Esophagus muscularis mucosa (tissue), 4 donors: ENCODE data around the gene CD33. TPM values are rescaled to one million over a fixed set of nuclear protein-coding genes. Genes with fewer than 3 reads are reported as not detected.

ENCODE experiments used
- DNase-seq: peaks from one replicate; pipeline ENCODE4 v3.0.0-alpha.2; 2017; ENCODE audit errors: extremely low spot score
- H3K27ac ChIP-seq, 4 donors: fragments of 200-600 bp; sonication (generic); replicated peaks in 1 of 4; 1 replicate in 3 of 4; 2 replicates in 1 of 4; pipeline ENCODE4 v1.5.1; 2016 to 2019; ENCODE audit warnings: mild to moderate bottlenecking in 1 of 4
- H3K27me3 ChIP-seq, 4 donors: fragments of 200-600 bp; sonication (generic); one replicate each; pipeline versions ENCODE4 v1.5.1 to v1.6.0; 2016 to 2019
- H3K36me3 ChIP-seq, 4 donors: fragments of 200-600 bp; sonication (generic); one replicate each; pipeline ENCODE4 v1.5.1; 2016 to 2019
- H3K4me1 ChIP-seq, 4 donors: fragments of 200-600 bp; sonication (generic); one replicate each; pipeline ENCODE4 v1.5.1; 2016 to 2019
- H3K4me3 ChIP-seq, 4 donors: fragments of 200-600 bp; sonication (generic); 1 replicate in 2 of 4; 2 replicates in 2 of 4; pipeline ENCODE4 v1.5.1; 2016 to 2019; ENCODE audit warnings: mild to moderate bottlenecking in 4 of 4, moderate library complexity in 1 of 4
- H3K9me3 ChIP-seq, 4 donors: fragments of 200-600 bp; sonication (generic); 1 replicate in 3 of 4; 2 replicates in 1 of 4; pipeline ENCODE4 v1.5.1; 2016 to 2019
- EP300 ChIP-seq: sonication (generic); formaldehyde crosslinking; IDR thresholded peaks from one replicate; pipeline ENCODE4 v1.6.1; 2017; ENCODE audit warnings: antibody characterized with exemption
- POLR2A ChIP-seq: fragments of 450-650 bp; IDR thresholded peaks from one replicate; pipeline ENCODE4 v1.6.1; 2017; ENCODE audit warnings: antibody characterized with exemption, moderate library complexity, mild to moderate bottlenecking, low read depth
- POLR2AphosphoS5 ChIP-seq, 2 donors: sonication (generic); formaldehyde crosslinking; IDR thresholded peaks; one replicate each; pipeline ENCODE4 v1.6.1; 2017; ENCODE audit warnings: antibody characterized with exemption in 2 of 2
- WGBS: methylation state at CpG from one replicate; pipeline ENCODE4 v1.1.5; 2018; 5-methylcytosine and 5-hydroxymethylcytosine counted together
- intact Hi-C: fragments of 100-400 bp; cut with DNase I; formaldehyde crosslinking; loops from one replicate; pipeline ENCODE4 v1.15.1; 2023
- small RNA-seq, 3 donors: library from RNA; depleted of rRNA; stranded (forward); fragments of <200 nt; gene quantifications; one replicate each; pipeline ENCODE3, GENCODE V24; 2016
- total RNA-seq, 4 donors: library from RNA; depleted of rRNA; stranded (reverse); fragments of >200 nt; gene quantifications; one replicate each; pipeline versions ENCODE4 v1.1.0 to v1.2.1, GENCODE V29; 2016
- TF ChIP-seq, protein P1 (sequence below), 3 experiments: fragments of 200-600 bp in 2 of 3; fragments of 450-650 bp in 1 of 3; sonication (generic) in 2 of 3; IDR thresholded peaks; one replicate each; pipeline ENCODE4 v1.5.1; 2017 to 2019; ENCODE audit warnings: antibody characterized with exemption in 3 of 3, mild to moderate bottlenecking in 2 of 3, moderate library complexity in 1 of 3

The CD33 gene
- total RNA-seq, 4 donors from 2014 or later = 3.0 to 9.9 (median 5.5) TPM

- no peak for TF ChIP-seq POLR2AphosphoS5 (IDR thresholded peaks at IDR 0.05)
- TF ChIP-seq POLR2A = no peak
- TF ChIP-seq EP300 = no peak
- TF ChIP-seq, protein P1, sequence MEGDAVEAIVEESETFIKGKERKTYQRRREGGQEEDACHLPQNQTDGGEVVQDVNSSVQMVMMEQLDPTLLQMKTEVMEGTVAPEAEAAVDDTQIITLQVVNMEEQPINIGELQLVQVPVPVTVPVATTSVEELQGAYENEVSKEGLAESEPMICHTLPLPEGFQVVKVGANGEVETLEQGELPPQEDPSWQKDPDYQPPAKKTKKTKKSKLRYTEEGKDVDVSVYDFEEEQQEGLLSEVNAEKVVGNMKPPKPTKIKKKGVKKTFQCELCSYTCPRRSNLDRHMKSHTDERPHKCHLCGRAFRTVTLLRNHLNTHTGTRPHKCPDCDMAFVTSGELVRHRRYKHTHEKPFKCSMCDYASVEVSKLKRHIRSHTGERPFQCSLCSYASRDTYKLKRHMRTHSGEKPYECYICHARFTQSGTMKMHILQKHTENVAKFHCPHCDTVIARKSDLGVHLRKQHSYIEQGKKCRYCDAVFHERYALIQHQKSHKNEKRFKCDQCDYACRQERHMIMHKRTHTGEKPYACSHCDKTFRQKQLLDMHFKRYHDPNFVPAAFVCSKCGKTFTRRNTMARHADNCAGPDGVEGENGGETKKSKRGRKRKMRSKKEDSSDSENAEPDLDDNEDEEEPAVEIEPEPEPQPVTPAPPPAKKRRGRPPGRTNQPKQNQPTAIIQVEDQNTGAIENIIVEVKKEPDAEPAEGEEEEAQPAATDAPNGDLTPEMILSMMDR (IDR thresholded peaks at IDR 0.05) = no peak
- Histone ChIP-seq H3K9me3 (no peaks in the 10 kb centered on the region), H3K4me3 (no peak overlapping the region), H3K36me3 (no peaks in the 10 kb centered on the region), H3K27me3 (peaks cover 0 to 26% (median 2%) of the 10 kb centered on the region in 4 donors), H3K27ac (no peak overlapping the region), H3K4me1 (no peaks in the 10 kb centered on the region)
- intact Hi-C loops = no loop called here
- no peak for DNase-seq
- WGBS = 77% methylated on average over 8 of the region's 8 CpGs
Measured at GRCh38 chr19:51274049-51274770, 49.3 kb downstream of the CD33 start.

- WGBS = 64% methylated on average over 3 of the region's 3 CpGs
- TF ChIP-seq POLR2AphosphoS5 (IDR thresholded peaks at IDR 0.05) = no peak
- no peak for TF ChIP-seq POLR2A
- TF ChIP-seq, protein P1 (IDR thresholded peaks at IDR 0.05) = no peak
- no peak for TF ChIP-seq EP300
- Histone ChIP-seq H3K36me3 (no peaks in the 10 kb centered on the region), H3K27ac (no peak overlapping the region), H3K4me1 (no peaks in the 10 kb centered on the region), H3K27me3 (peaks cover 0 to 31% (median 0%) of the 10 kb centered on the region in 4 donors), H3K4me3 (no peak overlapping the region), H3K9me3 (peaks cover 0 to 5% (median 0%) of the 10 kb centered on the region in 4 donors)
- DNase-seq = no peak
- intact Hi-C loops = no loop called here
Measured at GRCh38 chr19:51277112-51277511, 52.2 kb downstream of the CD33 start.

DNA sequence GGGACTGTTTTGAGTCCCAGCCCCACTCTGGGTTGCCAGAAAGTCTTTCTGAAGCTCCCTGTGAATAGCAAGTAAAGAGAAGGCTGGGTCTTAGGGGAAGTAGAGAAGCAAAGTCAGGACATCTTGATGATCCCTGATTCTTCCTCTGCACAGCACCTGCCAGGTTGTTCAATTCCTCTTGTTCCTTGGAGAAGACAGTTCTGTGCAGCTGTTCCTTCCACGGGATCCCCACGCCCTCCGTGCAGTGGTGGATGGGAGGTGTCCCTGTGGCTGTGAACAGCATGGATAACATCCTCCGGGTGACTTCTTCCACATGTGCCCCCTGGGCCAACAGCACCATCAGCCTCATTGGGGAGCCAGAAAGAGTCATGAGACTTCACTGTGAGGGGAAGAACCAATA, 57.5 kb downstream of the CD33 start:
- Histone ChIP-seq H3K36me3 (no peaks in the 10 kb centered on the region), H3K4me3 (no peak overlapping the region), H3K4me1 (no peaks in the 10 kb centered on the region), H3K9me3 (peaks cover 0 to 15% (median 5%) of the 10 kb centered on the region in 4 donors), H3K27me3 (peaks cover 0 to 37% (median 0%) of the 10 kb centered on the region in 4 donors), H3K27ac (no peak overlapping the region)
- intact Hi-C loops = no loop called here
- DNase-seq = no peak
- TF ChIP-seq POLR2A (no peak), POLR2AphosphoS5 (IDR thresholded peaks at IDR 0.05) (no peak), EP300 (no peak)
- TF ChIP-seq, protein P1 (IDR thresholded peaks at IDR 0.05) = no peak
- 83% methylated on average over 4 of the region's 4 CpGs for WGBS

DNA sequence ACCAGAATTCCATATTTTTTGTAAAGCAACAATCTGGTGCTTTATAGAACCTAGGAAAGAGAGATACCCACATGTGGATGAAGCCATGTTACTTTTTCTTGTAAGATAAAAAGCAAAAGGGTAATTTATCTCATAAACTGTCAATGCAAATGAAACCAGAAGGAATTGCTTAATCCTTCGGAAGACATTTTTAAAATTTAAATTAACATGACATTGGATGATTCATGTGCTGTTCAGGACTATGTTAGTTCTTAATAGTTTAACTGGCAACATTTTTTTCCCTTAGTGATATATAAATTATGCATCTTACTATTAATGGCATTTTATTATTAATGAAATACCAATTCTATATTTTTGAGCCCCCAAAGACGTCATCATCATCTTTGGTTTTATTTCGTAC, 60.8 kb downstream of the CD33 start:
- Histone ChIP-seq H3K4me3 (no peak overlapping the region), H3K9me3 (peaks cover 0 to 15% (median 10%) of the 10 kb centered on the region in 4 donors), H3K27me3 (peaks cover 0 to 32% (median 0%) of the 10 kb centered on the region in 4 donors), H3K36me3 (no peaks in the 10 kb centered on the region), H3K27ac (no peak overlapping the region), H3K4me1 (no peaks in the 10 kb centered on the region)
- no peak for TF ChIP-seq EP300
- TF ChIP-seq, protein P1 (IDR thresholded peaks at IDR 0.05) = no peak
- TF ChIP-seq POLR2AphosphoS5 (IDR thresholded peaks at IDR 0.05) = no peak
- no peak for TF ChIP-seq POLR2A
- intact Hi-C loops = no loop called here
- 64% methylated on average over 3 of the region's 3 CpGs for WGBS
- no peak for DNase-seq

Small RNA genes within 50 kb of the gene (small RNA-seq; reads per million reads assigned to genes)
- gene MIR8074 = 0 reads per million in 3 donors

Other genes with a start within 250 kb of the CD33 start
- gene KLK7, start 241.2 kb upstream of the CD33 start, total RNA-seq = under 1 TPM in 2 of 4 donors, not detected in 2; 0.32 to 0.33 TPM
- gene KLK8, start 223.5 kb upstream of the CD33 start, total RNA-seq = not detected
- not detected for gene KLK10, start 205.4 kb upstream of the CD33 start, total RNA-seq
- gene KLK11, start 198.5 kb upstream of the CD33 start, total RNA-seq = not detected
- gene KLK12, start 190.1 kb upstream of the CD33 start, total RNA-seq = not detected
- gene KLK13, start 160.0 kb upstream of the CD33 start, total RNA-seq = not detected
- gene KLK14, start 142.2 kb upstream of the CD33 start, total RNA-seq = under 1 TPM in 1 of 4 donors, not detected in 3; 0.52 TPM
- 10 to 100 TPM in 3 of 4 donors, 1 to 10 TPM in 1; 7.1 to 18.9 (median 13.7) TPM for gene CTU1, start 116.7 kb upstream of the CD33 start, total RNA-seq
- gene SIGLEC9, start 100.2 kb upstream of the CD33 start, total RNA-seq = 1 to 10 TPM; 2.0 to 9.4 (median 3.5) TPM
- 1 to 10 TPM in 1 of 4 donors, under 1 TPM in 2, not detected in 1; 0.19 to 2.2 (median 0.92) TPM for gene SIGLEC7, start 82.8 kb upstream of the CD33 start, total RNA-seq
- gene SIGLECL1, start 26.0 kb downstream of the CD33 start, total RNA-seq = not detected
- gene IGLON5, start 86.6 kb downstream of the CD33 start, total RNA-seq = under 1 TPM in 1 of 4 donors, not detected in 3; 0.17 TPM
- 1 to 10 TPM; 1.3 to 3.4 (median 2.2) TPM for gene VSIG10L, start 117.1 kb downstream of the CD33 start, total RNA-seq
- gene ETFB, start 141.3 kb downstream of the CD33 start, total RNA-seq = 100 to 1,000 TPM in 2 of 4 donors, 10 to 100 TPM in 2; 86.3 to 121 (median 106) TPM
- gene CLDND2, start 143.9 kb downstream of the CD33 start, total RNA-seq = not detected
- gene NKG7, start 147.6 kb downstream of the CD33 start, total RNA-seq = 1 to 10 TPM in 3 of 4 donors, not detected in 1; 1.5 to 4.1 (median 2.4) TPM
- gene LIM2, start 162.9 kb downstream of the CD33 start, total RNA-seq = not detected
- not detected for gene C19orf84, start 165.5 kb downstream of the CD33 start, total RNA-seq
- gene SIGLEC10, start 192.6 kb downstream of the CD33 start, total RNA-seq = 1 to 10 TPM; 1.4 to 4.1 (median 2.4) TPM
- gene SIGLEC8, start 233.4 kb downstream of the CD33 start, total RNA-seq = 1 to 10 TPM in 1 of 4 donors, under 1 TPM in 2, not detected in 1; 0.66 to 1.7 (median 0.86) TPM